IMR-90 (cell line): Measurements from ENCODE around the gene RRM1. TPM values are rescaled to one million over a fixed set of nuclear protein-coding genes. Genes with fewer than 3 reads are reported as not detected.

Source experiments
- ATAC-seq: fragments of 200-7000 bp; cut with Tn5 transposase; 2 replicates; pipeline ENCODE4 v1.9.1; 2020; ENCODE audit warnings: low read depth, mild to moderate bottlenecking, moderate library complexity
- BruUV-seq: library from RNA; stranded (reverse); fragments of 400-500 nt; replicated peaks from 2 replicates; lab custom pipeline; 2021; lab: Mats Ljungman, UMichigan
- CTCF ChIA-PET: fragments of 300-600 bp; formaldehyde crosslinking; extraction: SDS; loops from one replicate; lab custom pipeline; 2021; ENCODE audit warnings: antibody characterized with exemption; lab: Yijun Ruan, JAX
- POLR2A ChIA-PET: fragments of 300-600 bp; sonication (Branson Sonifier 250); formaldehyde crosslinking; loops from one replicate; lab custom pipeline; 2022; ENCODE audit warnings: antibody characterized with exemption; ENCODE audit not compliant: unreplicated experiment; lab: Charles Lee
- DNase-seq: peaks from one replicate; pipeline ENCODE4 v3.0.0; 2013
- H2AFZ ChIP-seq: replicated peaks from 2 replicates; pipeline ENCODE3; 2013; ENCODE audit warnings: low read length, mild to moderate bottlenecking; ENCODE audit not compliant: poor library complexity
- H2AK5ac ChIP-seq: 2 replicates; pipeline ENCODE4 v1.6.1; 2013; ENCODE audit warnings: low read depth, low read length, inconsistent platforms
- H2AK9ac ChIP-seq: replicated peaks from 2 replicates; pipeline ENCODE3; 2013; ENCODE audit warnings: mild to moderate bottlenecking, low read depth, low read length, moderate library complexity; ENCODE audit not compliant: poor library complexity
- H2BK120ac ChIP-seq: 2 replicates; pipeline ENCODE4 v1.6.1; 2013; ENCODE audit warnings: low read depth, low read length, inconsistent platforms
- H2BK15ac ChIP-seq: 3 replicates; pipeline ENCODE4 v1.6.1; 2013; ENCODE audit warnings: low read depth, low read length, inconsistent platforms
- H2BK20ac ChIP-seq: 2 replicates; pipeline ENCODE4 v1.6.1; 2013; ENCODE audit warnings: low read depth, mild to moderate bottlenecking, inconsistent platforms, low read length, moderate library complexity
- H2BK5ac ChIP-seq: 2 replicates; pipeline ENCODE4 v1.6.1; 2013; ENCODE audit warnings: mild to moderate bottlenecking, low read depth, low read length, inconsistent platforms; ENCODE audit not compliant: poor library complexity, severe bottlenecking
- H3K14ac ChIP-seq: replicated peaks from 2 replicates; pipeline ENCODE4 v1.6.1; 2013; ENCODE audit warnings: low read depth, low read length, inconsistent platforms
- H3K18ac ChIP-seq: 2 replicates; pipeline ENCODE4 v1.6.1; 2013; ENCODE audit warnings: low read depth, low read length, control low read depth
- H3K23ac ChIP-seq: 2 replicates; pipeline ENCODE4 v1.6.1; 2013; ENCODE audit warnings: low read depth, low read length, inconsistent platforms
- H3K27ac ChIP-seq: 2 replicates; pipeline ENCODE4 v1.5.1; 2013; ENCODE audit warnings: mild to moderate bottlenecking, control low read depth, low read length; ENCODE audit not compliant: insufficient read depth
- H3K27me3 ChIP-seq: 2 replicates; pipeline ENCODE4 v1.6.1; 2013; ENCODE audit warnings: low read length; ENCODE audit not compliant: control insufficient read depth, insufficient read depth
- H3K36me3 ChIP-seq: 2 replicates; pipeline ENCODE4 v1.6.1; 2013; ENCODE audit warnings: low read length, mixed read lengths; ENCODE audit not compliant: control insufficient read depth, insufficient read depth
- H3K4ac ChIP-seq: 2 replicates; pipeline ENCODE4 v1.6.1; 2013; ENCODE audit warnings: low read depth, low read length, inconsistent platforms
- H3K4me1 ChIP-seq: 2 replicates; pipeline ENCODE4 v1.6.1; 2013; ENCODE audit warnings: low read length, mixed read lengths; ENCODE audit not compliant: control insufficient read depth, insufficient read depth
- H3K4me2 ChIP-seq: 2 replicates; pipeline ENCODE4 v1.6.1; 2013; ENCODE audit warnings: low read depth, mild to moderate bottlenecking, control low read depth, low read length, moderate library complexity
- H3K4me3 ChIP-seq: 2 replicates; pipeline ENCODE4 v1.5.1; 2013; ENCODE audit warnings: low read depth, mild to moderate bottlenecking, control low read depth, low read length, moderate library complexity; ENCODE audit not compliant: insufficient read depth
- H3K56ac ChIP-seq: 2 replicates; pipeline ENCODE4 v1.6.1; 2013; ENCODE audit warnings: low read length, inconsistent platforms; ENCODE audit not compliant: insufficient read depth; ENCODE audit errors: extremely low read depth
- H3K79me1 ChIP-seq, 2 experiments: 2 replicates each; pipeline ENCODE4 v1.6.1; 2013; ENCODE audit warnings: low read length in 2 of 2, inconsistent platforms in 1 of 2, low read depth in 1 of 2
- H3K9ac ChIP-seq: 2 replicates; pipeline ENCODE4 v1.6.1; 2013; ENCODE audit warnings: low read depth, low read length, control low read depth
- H3K9me1 ChIP-seq: 2 replicates; pipeline ENCODE4 v1.6.1; 2013; ENCODE audit warnings: low read length, inconsistent platforms; ENCODE audit not compliant: insufficient read depth
- H3K9me3 ChIP-seq: 2 replicates; pipeline ENCODE4 v1.6.1; 2013; ENCODE audit warnings: low read length; ENCODE audit not compliant: control insufficient read depth, insufficient read depth
- H4K20me1 ChIP-seq: 2 replicates; pipeline ENCODE4 v1.6.1; 2013; ENCODE audit warnings: low read length, inconsistent platforms; ENCODE audit not compliant: insufficient read depth
- H4K5ac ChIP-seq: 2 replicates; pipeline ENCODE4 v1.6.1; 2013; ENCODE audit warnings: mild to moderate bottlenecking, low read depth, low read length, control low read depth
- H4K8ac ChIP-seq, 2 experiments: 2 replicates each; pipeline ENCODE4 v1.6.1; 2013; ENCODE audit warnings: low read depth in 2 of 2, low read length in 2 of 2, control low read depth in 1 of 2, inconsistent platforms in 1 of 2
- H4K91ac ChIP-seq: 2 replicates; pipeline ENCODE4 v1.6.1; 2013; ENCODE audit warnings: low read depth, low read length, inconsistent platforms; ENCODE audit not compliant: insufficient read depth
- BHLHE40 ChIP-seq: fragments of 150-350 bp; IDR thresholded peaks from 2 replicates; pipeline ENCODE4 v1.6.1; 2016; ENCODE audit warnings: mild to moderate bottlenecking, low read depth, low read length
- CEBPB ChIP-seq: IDR thresholded peaks from 2 replicates; pipeline ENCODE4 v1.6.1; 2012; ENCODE audit warnings: low read depth, low read length, improper control_type of control experiment
- CHD1 ChIP-seq: IDR thresholded peaks from 2 replicates; pipeline ENCODE4 v1.6.1; 2012; ENCODE audit warnings: low read depth, low read length, improper control_type of control experiment
- ELK1 ChIP-seq: fragments of 150-350 bp; IDR thresholded peaks from 2 replicates; pipeline ENCODE4 v1.6.1; 2016; ENCODE audit warnings: low read depth, mild to moderate bottlenecking, low read length, moderate library complexity, borderline replicate concordance
- FOS ChIP-seq: fragments of 150-350 bp; IDR thresholded peaks from 2 replicates; pipeline ENCODE4 v1.6.1; 2016; ENCODE audit warnings: low read depth, low read length
- MAFK ChIP-seq: IDR thresholded peaks from 2 replicates; pipeline ENCODE4 v1.6.1; 2012; ENCODE audit warnings: low read depth, low read length, improper control_type of control experiment
- MAZ ChIP-seq: IDR thresholded peaks from 2 replicates; pipeline ENCODE4 v1.6.1; 2012; ENCODE audit warnings: low read depth, mild to moderate bottlenecking, low read length, improper control_type of control experiment, moderate library complexity, borderline replicate concordance
- MXI1 ChIP-seq: IDR thresholded peaks from 2 replicates; pipeline ENCODE4 v1.6.1; 2012; ENCODE audit warnings: low read depth, mild to moderate bottlenecking, low read length, moderate library complexity, borderline replicate concordance
- NFE2L2 ChIP-seq: fragments of 150-350 bp; IDR thresholded peaks from 2 replicates; pipeline ENCODE4 v1.6.1; 2016; ENCODE audit warnings: low read depth, mild to moderate bottlenecking, low read length
- POLR2A ChIP-seq: IDR thresholded peaks from 2 replicates; pipeline ENCODE4 v1.6.1; 2012; ENCODE audit warnings: mild to moderate bottlenecking, low read depth, low read length
- RAD21 ChIP-seq: IDR thresholded peaks from 2 replicates; pipeline ENCODE4 v1.6.1; 2012; ENCODE audit warnings: low read length, improper control_type of control experiment
- RCOR1 ChIP-seq: IDR thresholded peaks from 2 replicates; pipeline ENCODE4 v1.6.1; 2012; ENCODE audit warnings: mild to moderate bottlenecking, low read length, improper control_type of control experiment; ENCODE audit not compliant: insufficient replicate concordance
- RFX5 ChIP-seq: IDR thresholded peaks from 2 replicates; pipeline ENCODE4 v1.8.0; 2012; ENCODE audit warnings: low read depth, mild to moderate bottlenecking, low read length, moderate library complexity
- SMC3 ChIP-seq: fragments of 150-350 bp; IDR thresholded peaks from 2 replicates; pipeline ENCODE4 v1.6.1; 2016; ENCODE audit warnings: low read depth, mild to moderate bottlenecking, antibody characterized with exemption, low read length, moderate library complexity
- USF2 ChIP-seq: fragments of 150-350 bp; IDR thresholded peaks from 2 replicates; pipeline ENCODE4 v1.6.1; 2017; ENCODE audit warnings: mild to moderate bottlenecking, antibody characterized with exemption, low read length, low read depth
- WGBS, 2 experiments: methylation state at CpG; one replicate each; pipeline versions ENCODE4 v1.1.5 to v1.1.7; 2013; ENCODE audit warnings: missing lambda C conversion rate in 2 of 2; ENCODE audit not compliant: insufficient read length in 1 of 2; ENCODE audit errors: extremely low coverage in 2 of 2; 5-methylcytosine and 5-hydroxymethylcytosine counted together
- dilution Hi-C: fragments of 300-500 bp; cut with HindIII; formaldehyde crosslinking; loops from one replicate; pipeline ENCODE4 v1.14.3; 2018; ENCODE audit warnings: low sequenced_read_pairs; ENCODE audit not compliant: unreplicated experiment
- in situ Hi-C: fragments of 300-500 bp; cut with MboI; formaldehyde crosslinking; loops from 3 replicates; pipeline ENCODE4 v1.14.3; 2019; ENCODE audit warnings: low sequenced_read_pairs, inconsistent platforms, mixed read lengths
- intact Hi-C: fragments of 100-400 bp; cut with micrococcal nuclease; formaldehyde crosslinking; loops from 2 replicates; pipeline ENCODE4 v1.10.0; 2022
- polyA plus RNA-seq, 3 experiments: library from polyadenylated mRNA; depleted of rRNA; stranded (reverse); fragments of >200 nt; gene quantifications; 2 replicates each; pipeline ENCODE4 v1.2.3, GENCODE V29; 2012; ENCODE audit warnings: low replicate concordance in 1 of 3
- total RNA-seq: library from RNA; depleted of rRNA; stranded (reverse); fragments of >200 nt; gene quantifications from 2 replicates; pipeline ENCODE4 v1.2.3, GENCODE V29; 2012
- TF ChIP-seq, protein P1 (sequence below): conservative IDR thresholded peaks from 2 replicates; pipeline ENCODE4 v1.5.1; 2012; ENCODE audit warnings: mild to moderate bottlenecking, low read depth, low read length, improper control_type of control experiment

Gene RRM1
- total and polyA plus RNA-seq, 2 of the 4 experiments (the other 2 are of a cell fraction), result 55.1 to 183 TPM

DNA sequence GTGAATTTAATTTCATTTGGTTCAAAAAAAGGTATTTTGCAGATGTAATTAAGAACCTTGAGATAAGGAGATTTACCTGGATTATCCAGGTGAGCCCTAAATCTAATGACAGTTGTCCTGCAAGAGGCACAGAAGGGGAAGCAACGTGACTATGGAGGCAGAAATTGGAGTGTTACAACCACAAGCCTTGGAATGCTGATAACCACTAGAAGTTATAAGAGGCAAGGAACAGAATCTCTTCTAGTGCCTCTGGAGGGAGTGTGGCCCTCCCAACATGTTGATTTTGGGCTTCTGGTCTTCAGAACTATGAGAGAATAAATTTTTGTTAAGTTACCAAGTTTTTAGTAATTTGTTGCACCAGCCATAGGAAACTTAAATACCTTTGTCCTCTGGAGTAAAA is 32.8 kb downstream of the RRM1 start:
- Histone ChIP-seq H3K79me1 (peaks cover 6 to 15% of the 10 kb centered on the region in 2 experiments; a peak in 3 of 4 replicates), H3K4me3 (no peak overlapping the region), H2AFZ (no peak overlapping the region), H3K36me3 (peaks cover 31% of the 10 kb centered on the region), H2BK5ac (no peak overlapping the region), H3K27me3 (no peaks in the 10 kb centered on the region), H3K9ac (no peak overlapping the region), H3K18ac (no peak overlapping the region), H3K4ac (no peak overlapping the region), H4K91ac (no peak overlapping the region), H3K14ac (no peak overlapping the region), H3K56ac (no peak overlapping the region), H4K20me1 (no peaks in the 10 kb centered on the region), H2AK5ac (no peak overlapping the region), H3K9me3 (no peaks in the 10 kb centered on the region), H2AK9ac (no peak overlapping the region), H3K4me2 (no peak overlapping the region), H3K4me1 (no peaks in the 10 kb centered on the region), H2BK15ac (no peak overlapping the region), H4K5ac (no peak overlapping the region), H2BK120ac (no peak overlapping the region), H4K8ac (no peak overlapping the region), H2BK20ac (no peak overlapping the region), H3K9me1 (peaks cover 3% of the 10 kb centered on the region; the same call in 1 of the 2 replicates), H3K23ac (no peak overlapping the region), H3K27ac (no peak overlapping the region)
- TF ChIP-seq ELK1 (no peak), POLR2A (no peak), MAZ (no peak), NFE2L2 (no peak), SMC3 (no peak), RAD21 (no peak), FOS (no peak), CEBPB (no peak), CHD1 (no peak), RCOR1 (no peak), RFX5 (no peak), BHLHE40 (no peak), MXI1 (no peak), MAFK (no peak), USF2 (no peak)
- TF ChIP-seq, protein P1, sequence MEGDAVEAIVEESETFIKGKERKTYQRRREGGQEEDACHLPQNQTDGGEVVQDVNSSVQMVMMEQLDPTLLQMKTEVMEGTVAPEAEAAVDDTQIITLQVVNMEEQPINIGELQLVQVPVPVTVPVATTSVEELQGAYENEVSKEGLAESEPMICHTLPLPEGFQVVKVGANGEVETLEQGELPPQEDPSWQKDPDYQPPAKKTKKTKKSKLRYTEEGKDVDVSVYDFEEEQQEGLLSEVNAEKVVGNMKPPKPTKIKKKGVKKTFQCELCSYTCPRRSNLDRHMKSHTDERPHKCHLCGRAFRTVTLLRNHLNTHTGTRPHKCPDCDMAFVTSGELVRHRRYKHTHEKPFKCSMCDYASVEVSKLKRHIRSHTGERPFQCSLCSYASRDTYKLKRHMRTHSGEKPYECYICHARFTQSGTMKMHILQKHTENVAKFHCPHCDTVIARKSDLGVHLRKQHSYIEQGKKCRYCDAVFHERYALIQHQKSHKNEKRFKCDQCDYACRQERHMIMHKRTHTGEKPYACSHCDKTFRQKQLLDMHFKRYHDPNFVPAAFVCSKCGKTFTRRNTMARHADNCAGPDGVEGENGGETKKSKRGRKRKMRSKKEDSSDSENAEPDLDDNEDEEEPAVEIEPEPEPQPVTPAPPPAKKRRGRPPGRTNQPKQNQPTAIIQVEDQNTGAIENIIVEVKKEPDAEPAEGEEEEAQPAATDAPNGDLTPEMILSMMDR, result no peak
- intact Hi-C loops (no loop called here), in situ Hi-C loops (no loop called here), dilution Hi-C loops (no loop called here)
- BruUV-seq, result no TSS peak
- ChIA-PET POLR2A (no interaction called here), CTCF (no interaction called here)
- ATAC-seq (no peak), DNase-seq (no peak)
- WGBS, 2 experiments, result 86% methylated on average over 1 of the region's 1 CpG; no CpG with 5 or more reads in 1 of the 2 experiments
